ENCODE measurements around the gene FAM20A. TPM values are rescaled to one million over a fixed set of nuclear protein-coding genes. Genes with fewer than 3 reads are reported as not detected.

Gene FAM20A
- total RNA-seq, result 2.4 TPM

DNA sequence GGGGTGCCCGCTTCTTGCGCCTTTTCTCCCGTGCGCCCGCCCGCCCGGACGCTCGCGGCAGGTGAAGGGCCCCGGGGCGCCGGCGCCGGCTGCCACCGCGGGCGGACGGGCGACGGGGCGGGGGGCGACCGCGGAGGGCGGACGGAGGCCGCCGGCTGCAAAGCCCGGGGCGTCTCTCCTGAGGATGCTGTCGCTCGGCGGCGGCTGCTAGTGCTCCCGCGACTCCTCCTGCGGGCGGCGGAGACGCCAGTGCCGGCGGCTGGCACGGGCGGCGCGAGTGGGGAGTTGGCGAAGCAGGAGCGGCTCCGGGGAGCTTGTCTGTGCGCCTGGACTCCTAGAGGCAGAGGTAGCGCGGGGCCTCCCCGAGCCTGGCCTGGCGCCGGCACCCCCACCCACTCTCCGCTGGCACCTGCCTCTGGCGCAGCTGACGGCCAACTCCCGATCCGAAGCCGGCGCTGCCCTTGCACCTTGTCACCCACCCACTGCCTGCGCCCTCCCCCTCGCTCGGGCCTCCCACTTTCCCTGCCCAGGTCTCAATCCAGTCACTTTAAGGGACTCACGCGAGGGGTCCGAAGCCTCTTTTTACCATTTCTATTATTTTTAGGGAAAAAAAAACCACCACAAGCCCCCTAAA is at the start of gene FAM20A:
TSS of gene FAM20A (minus strand) at position 437 of the 634 bp plus-strand sequence. CDS start 701 bp downstream, outside the sequence.
- DNase-seq (ENCODE audit: low spot score in 2 of 2), result peak; percentile 32 to 51
- no peak for FAIRE-seq

DNA sequence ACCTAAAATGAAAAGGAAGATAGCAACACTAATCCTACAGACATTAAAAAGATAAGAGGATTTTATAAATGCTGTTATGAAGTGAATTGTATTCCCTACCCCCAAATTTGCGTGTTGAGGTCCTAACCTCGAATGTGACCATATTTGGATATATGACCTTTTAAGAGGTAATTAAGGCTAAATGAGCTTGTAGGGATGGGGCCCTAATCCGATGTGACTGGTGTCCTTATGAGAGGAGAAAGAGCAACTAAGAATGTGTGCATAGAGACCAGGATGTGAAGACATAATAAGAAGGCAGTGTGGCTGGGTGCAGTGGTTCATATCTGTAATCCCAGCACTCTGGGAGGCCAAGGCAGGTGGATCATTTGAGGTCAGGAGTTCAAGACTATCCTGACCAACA is 48.2 kb upstream of the FAM20A start:
- no peak for DNase-seq (ENCODE audit: low spot score in 2 of 2)
- FAIRE-seq, result no peak

DNA sequence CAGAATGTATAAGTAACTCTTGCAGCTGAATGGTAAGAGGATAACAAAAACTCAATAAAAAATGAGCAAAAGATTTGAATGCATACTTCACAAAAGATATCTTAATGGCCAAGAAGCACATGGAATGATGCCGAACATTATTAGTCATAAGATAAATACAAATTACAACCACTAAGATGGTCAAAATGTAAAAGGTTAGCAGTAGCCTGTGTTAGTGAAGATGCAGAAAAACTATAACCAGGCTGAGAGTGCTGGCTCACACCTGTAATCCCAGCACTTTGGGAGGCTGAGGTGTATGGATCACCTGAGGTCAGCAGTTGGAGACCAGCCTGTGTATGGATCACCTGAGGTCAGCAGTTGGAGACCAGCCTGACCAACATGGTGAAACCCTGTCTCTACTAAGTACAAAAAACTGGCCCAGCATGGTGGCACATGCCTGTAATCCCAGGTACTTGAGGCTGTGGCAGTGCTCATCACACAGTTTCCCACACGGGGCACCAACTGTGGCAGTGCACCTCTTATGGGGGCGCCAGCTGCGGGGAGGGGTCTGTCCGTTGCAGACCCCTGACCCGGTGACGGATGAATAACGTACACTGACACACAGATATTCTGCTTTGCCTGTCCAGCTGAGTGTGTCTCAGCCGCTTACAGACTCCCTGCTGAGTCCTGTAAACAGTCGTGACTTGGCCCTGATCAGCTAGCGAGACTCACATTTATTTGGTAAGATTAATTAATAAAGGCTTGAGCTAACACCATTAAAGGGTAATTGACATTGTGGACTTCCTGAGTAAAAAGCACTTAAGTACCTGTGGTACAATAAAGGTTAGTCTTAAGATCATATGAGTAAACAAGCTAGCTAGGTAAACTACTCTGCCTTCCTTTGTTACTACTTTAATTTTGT is 45.7 kb upstream of the FAM20A start:
- FAIRE-seq, result no peak
- no peak for DNase-seq (ENCODE audit: low spot score in 2 of 2)

DNA sequence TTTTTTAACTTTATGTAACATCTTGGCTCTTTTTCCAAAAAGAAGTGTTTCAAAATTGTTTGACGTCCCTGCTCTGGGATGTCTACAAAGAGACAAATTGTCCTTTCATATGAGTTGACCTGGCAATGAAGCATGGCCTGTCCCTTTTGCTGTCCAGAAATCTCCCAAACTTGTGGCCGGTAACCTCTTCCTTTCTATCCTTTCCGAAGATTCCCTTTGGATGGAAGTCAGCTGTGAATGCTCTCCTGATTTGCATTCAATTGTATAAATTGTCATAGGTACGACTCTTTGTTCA is 40.9 kb upstream of the FAM20A start:
- DNase-seq (ENCODE audit: low spot score in 2 of 2), result no peak
- FAIRE-seq, result no peak

DNA sequence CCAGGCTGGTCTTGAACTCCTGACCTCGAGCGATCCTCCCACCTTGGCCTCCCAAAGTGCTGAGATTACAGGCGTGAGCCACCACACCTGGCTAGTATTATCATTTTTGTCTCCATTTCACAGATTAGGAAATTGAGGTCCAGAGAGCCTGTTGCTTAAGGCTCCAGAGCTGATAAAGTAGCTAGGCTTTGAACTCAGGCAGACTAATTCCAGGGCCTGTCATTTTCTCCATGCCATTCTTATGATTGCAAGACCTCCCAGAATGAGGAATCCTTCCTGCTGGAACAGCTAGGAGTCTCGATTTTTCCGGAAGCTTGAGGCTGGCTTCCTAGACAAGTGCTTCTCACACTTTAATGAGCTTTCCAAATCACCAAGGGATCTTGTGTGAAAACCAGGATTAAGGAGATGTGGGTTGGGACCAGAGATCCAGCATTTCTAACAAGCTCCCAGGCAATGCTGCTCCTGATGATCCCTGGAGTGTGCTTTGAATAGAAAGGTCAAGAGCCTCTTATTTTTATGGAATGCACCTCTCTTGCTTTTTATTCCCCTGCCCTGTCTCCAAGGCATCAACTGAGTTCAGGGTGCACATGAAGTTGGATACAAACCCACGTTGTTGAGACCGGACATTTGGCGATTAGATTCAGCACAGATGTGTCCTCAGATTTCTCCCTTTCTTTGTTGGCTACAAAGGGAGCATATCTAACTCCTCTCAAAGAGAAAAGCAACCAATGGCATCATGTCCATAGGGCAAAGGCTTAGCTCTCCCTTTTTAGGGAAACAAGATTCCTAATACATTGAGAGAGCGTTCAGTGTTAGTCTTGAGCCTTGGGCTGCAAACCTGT is 40.3 kb upstream of the FAM20A start:
- no peak for DNase-seq (ENCODE audit: low spot score in 2 of 2)
- no peak for FAIRE-seq

DNA sequence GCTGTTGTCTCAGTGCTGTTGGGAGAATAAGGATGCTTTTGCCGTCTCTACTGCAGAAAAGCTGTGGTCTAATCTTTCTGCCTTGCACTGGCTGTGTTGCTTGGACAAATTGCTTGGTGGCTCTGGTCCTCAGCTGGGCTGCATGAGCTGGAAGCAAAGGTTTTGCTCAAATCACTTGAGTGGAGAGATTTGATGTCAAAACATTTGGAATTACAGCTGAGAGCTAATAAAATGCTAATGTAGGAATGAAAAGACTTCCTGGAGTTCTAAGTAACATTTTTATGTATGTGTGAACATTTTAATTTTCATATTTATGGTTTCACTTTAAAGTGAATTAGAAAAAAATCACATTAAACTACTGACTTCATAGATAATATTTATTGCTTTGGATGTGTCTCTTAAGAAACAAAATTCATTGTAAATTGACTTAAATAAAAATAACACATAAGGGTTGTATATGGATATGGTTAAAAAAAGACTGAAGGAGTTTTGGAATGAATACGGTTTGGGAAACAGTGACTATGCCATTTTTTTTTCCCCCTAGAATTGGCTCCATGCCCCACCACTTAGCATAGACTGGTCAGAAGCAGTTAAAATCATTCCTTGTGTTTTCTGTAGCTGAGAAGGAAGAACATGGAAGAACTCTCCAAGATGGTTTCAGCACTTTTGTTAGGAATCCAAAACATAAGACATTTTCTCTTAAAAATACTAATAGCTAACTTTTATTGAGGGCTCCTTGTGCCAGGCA is 39.2 kb upstream of the FAM20A start:
- no peak for FAIRE-seq
- DNase-seq (ENCODE audit: low spot score in 2 of 2), result no peak

DNA sequence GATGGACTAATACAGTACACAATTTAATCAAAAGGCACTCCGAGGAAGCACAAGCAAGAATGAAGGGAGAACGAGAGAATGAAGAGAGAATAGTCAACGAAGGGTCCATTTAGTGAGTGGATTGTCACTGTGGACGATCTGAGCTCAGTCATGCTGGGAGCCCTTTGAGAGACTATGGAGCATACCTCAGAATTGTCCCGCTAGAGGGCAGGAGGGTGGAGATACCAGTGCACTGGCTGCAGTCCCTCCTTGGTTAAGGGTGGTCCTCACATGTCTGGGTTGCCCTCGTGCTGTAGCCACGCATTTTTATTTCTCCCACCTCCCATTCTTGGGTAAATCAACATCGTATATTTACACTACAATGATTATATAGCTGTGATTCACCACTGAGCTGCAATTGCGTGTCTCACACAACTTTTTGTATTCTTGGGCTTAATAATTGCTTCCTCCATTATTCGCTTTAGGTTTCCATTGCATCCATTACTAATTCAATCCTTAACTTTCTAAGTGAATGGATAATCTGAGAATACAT is 33.2 kb upstream of the FAM20A start:
- FAIRE-seq, result no peak
- DNase-seq (ENCODE audit: low spot score in 2 of 2), result no peak

DNA sequence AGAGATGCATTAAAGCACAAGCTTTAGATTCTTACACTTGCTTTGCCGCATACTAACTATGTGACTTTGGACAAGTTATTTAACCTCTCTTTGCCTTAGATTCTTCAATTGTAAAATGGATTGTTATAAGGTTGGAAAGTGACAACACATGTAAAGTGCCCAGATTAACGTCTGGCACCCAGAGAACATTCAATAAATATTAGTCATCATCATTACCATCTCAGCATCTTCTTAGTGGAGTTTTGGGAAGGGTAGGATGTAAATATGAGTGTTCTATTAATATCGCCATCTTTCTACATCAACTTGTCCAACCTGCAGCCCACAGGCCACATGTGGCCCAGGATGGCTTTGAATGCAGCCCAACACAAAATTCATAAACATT is 27.4 kb upstream of the FAM20A start:
- DNase-seq (ENCODE audit: low spot score in 2 of 2) (no peak), FAIRE-seq (no peak)

DNA sequence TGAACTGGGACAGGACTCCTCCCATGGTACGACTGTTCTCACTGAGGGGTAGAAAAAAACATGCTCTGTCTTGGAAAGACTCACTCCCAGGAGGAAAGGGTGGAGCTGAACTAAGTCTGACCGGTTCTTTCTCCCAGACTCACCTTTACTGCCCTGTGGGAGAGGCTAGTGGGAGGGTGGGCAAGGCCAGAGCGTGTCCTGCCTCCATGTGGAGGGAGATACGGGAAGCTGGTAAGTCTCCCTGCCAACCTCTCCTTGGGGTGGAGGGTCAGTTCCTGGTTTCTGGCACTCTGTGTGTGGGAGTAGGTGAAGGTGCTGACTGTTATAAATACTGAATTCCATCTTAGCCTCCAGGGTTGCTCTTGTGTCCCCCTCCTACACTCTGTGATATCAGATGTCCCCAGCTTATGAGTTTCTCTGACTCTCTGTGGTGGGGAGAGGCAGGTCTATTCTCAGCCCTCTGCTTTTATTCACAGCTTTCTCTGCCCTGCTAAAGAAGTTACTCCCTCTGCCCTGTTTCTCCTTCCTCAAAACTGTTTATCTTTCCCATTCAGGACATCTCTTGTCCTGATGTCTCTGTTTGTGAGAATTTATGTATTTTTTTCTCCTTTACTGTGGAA is 26.9 kb upstream of the FAM20A start:
- DNase-seq (ENCODE audit: low spot score in 2 of 2) (no peak), FAIRE-seq (no peak)

DNA sequence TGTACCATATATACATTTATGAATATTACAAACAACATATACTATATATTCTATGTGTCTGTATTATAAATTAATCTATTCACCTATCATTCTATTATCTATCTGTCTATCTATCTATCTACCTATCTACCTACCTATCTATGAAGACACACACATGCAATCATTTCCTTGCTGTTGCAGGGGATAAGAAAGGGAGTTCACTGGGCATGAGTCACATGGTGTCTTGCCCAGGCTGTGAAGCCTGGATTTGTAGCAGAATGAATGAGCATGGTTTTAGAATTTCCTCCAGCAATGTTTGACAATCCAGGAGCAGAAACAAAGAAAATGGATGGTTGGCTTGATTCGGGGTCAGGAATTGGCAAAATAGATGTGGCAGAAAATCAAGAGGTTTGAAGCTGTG is 23.2 kb upstream of the FAM20A start:
- no peak for FAIRE-seq
- no peak for DNase-seq (ENCODE audit: low spot score in 2 of 2)

DNA sequence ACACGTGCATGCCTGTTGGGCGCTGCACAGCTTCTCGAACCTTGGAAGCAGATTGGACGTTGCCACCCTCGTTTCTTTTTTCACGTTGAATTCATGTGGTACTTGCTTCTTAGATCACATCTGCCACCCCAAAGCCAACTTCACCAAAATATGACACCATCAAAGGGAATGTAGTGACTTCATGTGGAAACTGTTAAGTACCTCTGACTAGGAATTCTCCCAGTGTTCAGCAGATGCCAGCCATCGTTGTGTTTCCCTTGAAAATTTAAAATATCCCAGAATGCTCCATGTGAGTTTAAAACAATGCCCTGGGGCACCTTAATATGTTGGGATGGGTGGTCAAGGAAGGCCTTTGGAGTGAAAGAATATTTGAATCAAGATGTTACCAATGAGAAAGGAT is 22.6 kb upstream of the FAM20A start:
- FAIRE-seq (no peak), DNase-seq (ENCODE audit: low spot score in 2 of 2) (no peak)

DNA sequence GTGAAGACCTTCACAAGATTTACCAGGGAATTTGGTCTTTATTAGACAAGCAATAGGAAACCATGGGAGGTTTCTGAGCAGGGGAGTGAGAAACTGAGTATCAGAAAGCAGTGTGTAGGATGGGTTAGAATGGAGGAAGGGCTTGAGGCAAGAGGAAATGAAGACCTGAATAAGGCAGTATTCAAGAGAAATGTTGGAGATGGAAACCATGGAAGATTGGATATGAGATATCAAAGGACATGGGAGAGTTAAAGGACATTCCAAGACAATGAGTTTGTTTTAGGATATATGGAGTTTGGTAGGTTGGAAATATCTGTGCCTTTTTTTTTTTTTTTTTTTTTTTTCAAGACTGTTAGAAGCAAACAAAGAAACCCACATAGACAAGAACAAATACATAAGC is 21.3 kb upstream of the FAM20A start:
- FAIRE-seq (no peak), DNase-seq (ENCODE audit: low spot score in 2 of 2) (no peak)

DNA sequence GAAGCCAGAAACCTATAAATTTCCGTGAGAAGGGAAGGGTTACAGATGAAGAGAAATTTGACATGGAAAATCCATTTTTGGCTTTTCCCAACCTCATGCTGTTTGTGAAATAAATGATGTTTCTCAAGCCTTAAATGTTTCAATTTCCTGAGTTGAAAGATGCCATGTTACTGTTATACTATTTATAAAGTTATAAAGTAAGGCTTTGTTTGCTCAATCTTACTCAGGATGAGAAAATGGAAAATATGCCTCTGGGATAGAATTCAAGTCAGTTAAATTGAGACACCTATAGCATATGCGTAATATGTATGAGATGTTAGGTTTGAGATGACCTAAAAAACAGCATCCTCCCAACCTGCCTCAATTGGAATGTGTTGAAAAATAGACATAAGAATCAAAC is 19.9 kb upstream of the FAM20A start:
- DNase-seq (ENCODE audit: low spot score in 2 of 2) (no peak), FAIRE-seq (no peak)

DNA sequence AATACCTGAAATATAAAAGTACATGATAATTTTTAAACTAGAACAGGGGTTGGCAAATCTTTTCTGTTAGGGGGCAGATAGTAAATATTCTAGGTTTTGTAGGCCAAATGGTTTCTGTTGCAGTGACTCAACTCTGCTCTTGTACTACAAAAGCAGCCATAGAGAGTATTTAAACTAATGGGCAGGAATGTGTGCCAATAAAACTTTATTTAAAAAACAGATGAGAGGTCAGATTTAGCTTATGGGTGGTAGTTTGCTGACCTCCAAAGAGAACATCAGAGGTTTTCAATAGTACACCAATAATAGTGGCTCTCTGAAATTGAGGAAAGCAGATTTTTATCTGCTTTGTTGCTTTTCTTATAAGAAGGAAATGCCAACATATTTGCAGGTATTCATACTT is 15.2 kb upstream of the FAM20A start:
- no peak for DNase-seq (ENCODE audit: low spot score in 2 of 2)
- FAIRE-seq, result no peak

DNA sequence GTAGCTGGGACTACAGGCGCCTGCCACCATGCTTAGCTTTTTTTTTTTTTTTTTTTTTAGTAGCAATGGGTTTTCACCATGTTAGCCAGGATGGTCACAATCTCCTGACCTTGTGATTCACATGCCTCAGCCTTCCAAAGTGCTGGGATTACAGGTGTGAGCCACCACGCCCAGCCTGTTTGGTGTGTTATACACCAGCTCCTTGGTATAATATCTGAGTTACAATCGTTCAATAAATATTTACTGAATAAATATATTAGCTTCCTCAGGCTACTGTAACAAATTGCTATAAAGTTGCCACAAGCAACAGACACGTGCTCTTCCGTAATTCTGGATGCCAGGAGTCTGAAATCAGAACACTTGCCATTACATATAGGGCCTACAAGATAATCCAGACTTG is 13.6 kb upstream of the FAM20A start:
- DNase-seq (ENCODE audit: low spot score in 2 of 2), result no peak
- FAIRE-seq, result no peak

DNA sequence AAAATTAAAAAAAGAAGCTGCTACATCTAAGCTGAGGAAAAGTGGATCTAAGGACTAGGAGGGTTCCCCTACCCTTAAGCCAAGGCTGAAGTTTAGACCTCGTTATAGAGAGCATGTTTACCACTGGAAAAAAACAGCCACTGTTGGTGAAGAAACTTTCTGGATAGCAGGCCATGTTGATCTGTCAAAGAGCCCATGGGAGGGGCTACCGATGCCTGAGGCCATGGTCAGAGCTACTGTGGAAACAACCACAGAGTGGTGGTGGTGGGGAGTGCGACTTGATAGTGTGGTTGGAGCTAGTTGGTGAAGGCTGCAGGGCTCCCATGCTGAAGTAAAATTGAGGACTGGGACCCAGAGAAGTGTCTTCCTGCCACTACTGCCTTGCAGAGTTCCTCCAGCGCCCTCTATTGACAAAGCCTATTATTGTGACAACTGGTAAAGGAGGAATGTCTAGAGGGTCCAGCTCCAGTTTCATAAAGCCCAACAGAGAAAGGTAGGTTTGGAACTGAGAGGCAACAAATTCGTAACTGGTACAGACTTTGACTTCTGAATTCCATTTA is 12.7 kb upstream of the FAM20A start:
- FAIRE-seq, result no peak
- no peak for DNase-seq (ENCODE audit: low spot score in 2 of 2)

DNA sequence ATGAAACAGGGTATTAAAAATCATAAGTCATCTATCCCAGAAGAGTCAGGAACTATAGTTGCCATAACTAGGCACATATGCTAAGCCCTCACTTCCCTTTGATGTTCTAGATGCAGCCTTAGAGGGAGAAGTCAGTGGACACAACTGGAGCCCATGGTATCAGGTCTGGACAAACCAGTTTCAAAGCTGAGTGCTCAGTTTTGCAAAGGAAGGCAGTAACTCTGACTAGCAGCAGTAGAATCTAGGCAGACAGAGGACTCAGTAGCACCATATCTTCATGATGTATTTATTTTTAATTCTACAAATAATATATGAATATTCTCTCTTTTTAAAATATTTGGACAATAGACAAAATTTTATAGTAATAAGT is 11.7 kb upstream of the FAM20A start:
- DNase-seq (ENCODE audit: low spot score in 2 of 2), result no peak
- FAIRE-seq, result no peak

DNA sequence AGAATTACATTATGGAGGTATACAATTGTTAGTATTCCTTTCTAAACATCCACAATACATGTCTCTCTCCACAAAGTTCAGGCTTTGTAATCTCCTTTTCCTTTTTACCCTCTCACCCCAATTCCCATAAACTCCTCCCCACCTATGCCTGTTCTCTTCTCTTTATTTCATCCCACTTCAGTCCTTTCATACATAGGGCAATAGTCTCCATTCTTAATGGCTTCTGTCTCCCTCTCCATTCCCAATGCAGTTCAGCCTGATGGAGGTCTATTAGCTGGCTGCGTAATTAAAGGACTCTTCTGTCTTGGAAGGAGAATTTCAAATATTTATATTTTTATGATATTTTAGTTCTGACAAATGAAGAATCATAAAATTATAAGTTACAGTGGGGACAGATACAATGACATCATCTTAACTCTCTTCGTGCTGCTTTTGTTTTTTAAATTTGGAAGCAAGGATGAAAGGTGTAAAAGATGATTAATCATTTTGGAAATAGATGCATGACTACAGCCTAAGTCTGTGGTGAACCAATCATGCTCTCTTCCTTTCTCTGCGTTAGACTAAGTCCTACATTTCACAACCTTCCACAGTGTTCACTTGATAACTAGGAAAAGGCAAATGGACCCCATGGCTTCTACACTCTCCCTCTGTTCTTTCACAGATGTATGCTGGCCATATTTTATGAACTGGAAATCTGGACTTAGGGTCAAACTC is 11.2 kb upstream of the FAM20A start:
- DNase-seq (ENCODE audit: low spot score in 2 of 2), result no peak

More for the DNA sequence above, 11.2 kb upstream of the FAM20A start:
- no peak for FAIRE-seq
